NCI-H510A treated with DMSO at 0.1 percent for 48 hours (cell line): ENCODE results near the gene HEBP1.
"Not testable (repeated sequence)": the region's sequence is repeated elsewhere in the genome, so short reads cannot be mapped to it uniquely, and the experiment has no call there.

Experiments used
- DNase-seq: peaks from one replicate; lab custom pipeline; 2025; lab: John Stamatoyannopoulos, UW

Gene HEBP1, protein sequence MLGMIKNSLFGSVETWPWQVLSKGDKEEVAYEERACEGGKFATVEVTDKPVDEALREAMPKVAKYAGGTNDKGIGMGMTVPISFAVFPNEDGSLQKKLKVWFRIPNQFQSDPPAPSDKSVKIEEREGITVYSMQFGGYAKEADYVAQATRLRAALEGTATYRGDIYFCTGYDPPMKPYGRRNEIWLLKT

DNA sequence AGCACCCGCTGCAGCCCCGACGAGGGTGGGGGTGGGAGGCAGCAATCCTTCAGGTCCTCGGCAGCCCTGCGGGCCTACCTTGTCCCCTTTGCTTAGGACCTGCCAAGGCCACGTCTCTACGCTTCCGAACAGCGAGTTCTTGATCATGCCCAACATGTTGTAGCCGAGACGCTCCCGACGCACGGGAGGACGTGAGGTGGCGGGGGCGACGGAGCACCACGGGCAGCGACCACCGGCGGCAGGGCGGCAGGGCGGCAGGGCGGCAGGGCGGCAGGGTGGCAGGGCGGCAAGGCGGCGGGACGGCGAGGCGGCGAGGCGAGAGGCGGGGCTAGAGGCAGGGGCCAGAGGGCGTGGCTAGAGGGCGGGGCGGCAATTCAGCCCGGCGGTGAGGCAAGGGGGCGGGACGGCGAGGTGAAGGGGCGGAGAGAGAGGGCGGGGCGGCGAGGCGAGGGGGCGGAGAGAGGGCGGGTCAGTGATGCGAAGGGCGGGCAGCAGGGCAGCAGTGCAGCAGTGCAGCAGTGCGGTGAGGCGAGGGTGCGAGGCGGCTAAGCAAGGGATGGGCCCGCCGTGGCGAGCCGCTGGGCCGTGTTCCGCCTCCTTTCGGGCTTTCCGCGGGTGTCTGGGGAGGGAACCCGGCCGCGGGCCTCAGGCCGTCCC, at the start of gene HEBP1:
TSS of gene HEBP1 (minus strand) at position 307 of the 657 bp plus-strand sequence. CDS start at position 156, 151 bp downstream.
- peak; percentile 88 for DNase-seq

DNA sequence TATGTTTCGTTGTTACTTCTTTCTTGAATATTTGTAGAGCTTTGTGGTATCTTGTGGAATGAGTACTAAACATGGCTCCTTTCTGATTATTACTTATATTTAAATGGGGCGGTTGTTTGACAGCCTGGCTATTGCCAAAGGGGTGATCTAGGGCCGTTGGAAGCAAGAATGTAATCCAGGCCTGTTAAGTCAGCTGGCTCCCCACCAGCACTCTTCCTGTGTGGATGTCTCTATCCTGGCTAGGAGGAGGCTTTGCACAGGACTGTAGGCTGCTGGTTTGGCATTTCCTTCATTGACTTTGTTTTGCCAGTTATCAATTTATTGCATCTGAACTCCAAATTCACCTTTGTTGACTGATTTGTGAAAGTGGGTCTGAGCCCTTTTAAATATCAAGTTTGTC, 49.8 kb upstream of the HEBP1 start:
- DNase-seq = no peak

DNA sequence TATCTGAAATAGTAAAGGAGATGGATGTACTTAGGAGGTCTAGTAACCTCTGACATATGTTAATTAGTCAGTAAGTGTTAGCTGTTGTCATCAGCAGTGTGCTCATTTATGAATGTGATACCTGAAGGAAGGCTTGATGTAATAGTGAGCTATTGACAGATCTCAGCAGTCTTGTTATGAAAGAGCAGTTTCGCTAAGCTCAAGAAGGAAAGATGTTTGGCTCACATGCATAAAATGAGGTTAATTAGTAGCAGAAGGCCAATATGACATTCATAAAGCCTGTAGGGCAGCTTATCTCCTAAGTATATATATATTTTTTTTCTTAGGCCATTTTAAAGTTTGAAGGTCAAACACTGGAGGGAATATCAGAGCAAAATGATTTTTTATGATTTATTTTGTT, 46.9 kb upstream of the HEBP1 start:
- no peak for DNase-seq

DNA sequence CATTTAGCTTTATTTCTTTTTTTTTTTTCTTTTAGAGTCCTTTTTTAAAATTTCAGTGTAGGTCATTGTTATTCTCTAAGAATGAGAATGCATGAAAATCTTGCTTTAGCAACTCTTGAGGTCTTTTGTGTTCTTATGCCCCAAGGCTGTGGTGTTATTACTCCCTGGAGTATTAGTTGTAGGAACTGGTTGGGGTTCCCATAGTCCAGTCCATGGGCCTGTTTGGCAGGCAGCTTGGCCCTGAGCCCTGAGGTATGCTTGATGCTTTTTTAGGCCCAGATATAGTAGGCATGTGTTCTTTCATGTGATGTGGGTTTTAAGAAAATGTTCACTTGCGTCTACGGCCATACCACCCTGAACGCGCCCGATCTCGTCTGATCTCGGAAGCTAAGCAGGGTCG, 45.8 kb upstream of the HEBP1 start:
- no peak for DNase-seq

DNA sequence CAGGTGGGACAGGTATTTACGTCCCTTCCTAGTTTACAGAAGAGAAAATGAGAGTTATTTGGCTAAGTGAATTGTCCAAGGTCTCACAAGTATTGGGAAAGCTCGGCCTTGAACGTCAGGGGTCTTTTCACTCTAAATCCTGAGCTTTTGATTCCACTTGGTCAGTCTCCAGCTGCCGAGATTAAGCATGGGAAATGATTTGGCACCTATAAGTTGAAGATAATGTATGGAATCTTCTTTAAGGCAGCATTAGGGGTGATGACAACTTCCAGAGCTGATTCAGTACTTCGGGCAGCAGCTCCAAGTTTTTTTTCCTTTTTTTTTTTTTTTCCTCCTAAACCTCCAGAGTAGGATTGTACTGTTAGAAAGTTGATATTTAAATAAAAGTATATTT, 44.8 kb upstream of the HEBP1 start:
- no peak for DNase-seq

DNA sequence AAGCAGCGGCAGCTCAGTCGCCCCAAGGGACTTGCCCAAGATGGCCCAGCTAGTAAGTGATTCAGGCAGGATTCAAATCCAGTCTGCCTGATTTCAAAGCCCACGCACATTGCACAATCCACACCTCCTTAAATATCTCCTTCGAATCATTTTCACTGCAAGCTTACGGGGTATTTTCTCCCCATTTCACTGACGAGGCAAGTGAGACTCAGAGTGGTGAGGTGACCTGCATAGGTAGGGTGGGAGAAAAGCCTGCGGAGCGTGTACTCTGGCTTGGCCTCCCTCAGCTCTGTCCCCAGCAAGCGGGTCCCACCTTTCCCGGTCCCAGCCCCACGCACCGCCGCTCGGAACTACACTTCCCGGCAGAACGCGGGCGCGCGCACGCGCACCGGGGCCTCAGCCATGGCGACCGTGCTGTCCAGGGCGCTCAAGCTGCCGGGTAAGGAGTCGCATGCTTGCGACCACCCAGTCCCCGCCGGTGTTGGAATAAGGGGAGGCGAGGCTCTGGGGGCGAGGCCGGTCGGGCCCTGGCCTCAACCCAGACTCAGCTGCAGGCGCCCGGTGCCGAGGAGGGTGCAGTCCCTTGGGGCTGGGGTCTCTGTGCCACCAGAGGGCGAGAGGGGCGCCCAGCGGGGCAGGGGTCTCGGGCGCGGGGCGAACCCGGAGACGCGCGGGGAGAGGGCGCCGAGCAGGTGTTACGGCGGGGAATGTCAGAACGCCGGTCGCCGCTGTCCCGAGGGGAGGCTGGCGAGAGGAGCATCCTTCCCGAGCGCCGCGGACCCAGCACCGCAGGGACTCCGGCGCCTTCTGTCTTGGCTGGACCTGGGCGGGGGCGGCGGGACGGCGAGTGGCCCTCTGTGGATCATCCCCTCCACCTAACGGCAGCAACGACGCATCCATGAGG, 44.2 kb upstream of the HEBP1 start, which contains the start of gene FAM234B:
TSS of gene FAM234B (plus strand) at position 380 of the 904 bp plus-strand sequence. CDS start at position 403, 23 bp downstream.
- DNase-seq = peak; percentile 38

DNA sequence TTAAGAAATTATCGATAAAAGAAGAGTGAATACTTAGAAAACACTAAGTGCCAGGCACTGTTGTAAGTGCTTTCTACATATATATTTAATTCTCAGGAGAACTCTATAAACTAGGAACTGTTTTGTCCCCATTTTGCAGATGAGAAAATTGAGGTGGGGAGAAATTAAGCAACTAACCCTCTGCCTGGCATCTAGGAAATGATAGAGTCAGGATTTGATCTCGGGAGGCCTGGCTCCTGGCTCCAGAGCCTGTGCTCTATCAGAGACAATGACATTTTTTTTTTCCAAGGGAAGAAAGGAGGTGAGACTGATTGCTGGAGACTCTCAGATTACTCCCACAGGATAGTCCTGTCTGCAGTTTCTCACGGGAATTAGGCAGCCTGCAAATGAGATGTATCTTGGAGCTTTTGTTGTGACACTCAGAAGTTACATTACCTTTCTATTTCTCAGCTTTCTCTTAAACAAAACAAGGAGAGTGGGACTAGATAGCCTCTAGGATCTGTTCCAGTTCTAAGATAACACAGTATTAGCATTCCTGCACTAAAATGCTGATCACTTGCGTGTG, 42.7 kb upstream of the HEBP1 start:
- DNase-seq = no peak

DNA sequence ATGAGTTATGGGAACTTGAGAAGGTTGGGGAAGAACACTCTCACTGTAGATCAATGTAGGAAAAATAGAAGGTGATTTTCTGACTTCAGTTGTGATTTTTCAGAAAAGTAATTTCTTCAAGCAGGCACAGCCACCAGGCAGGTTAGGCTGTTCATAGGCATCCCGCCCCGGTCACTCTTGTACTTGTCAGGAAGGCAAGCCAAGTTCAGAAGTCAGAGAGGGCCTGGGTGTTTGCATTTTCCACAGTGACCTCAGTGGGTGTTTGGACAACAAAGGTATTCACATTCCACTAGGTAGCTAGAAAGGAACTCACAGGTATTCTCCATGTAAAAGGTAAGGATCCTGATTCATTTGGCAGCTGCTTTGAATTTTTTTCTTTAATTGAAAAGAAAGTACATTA, 41.2 kb upstream of the HEBP1 start:
- DNase-seq = no peak

DNA sequence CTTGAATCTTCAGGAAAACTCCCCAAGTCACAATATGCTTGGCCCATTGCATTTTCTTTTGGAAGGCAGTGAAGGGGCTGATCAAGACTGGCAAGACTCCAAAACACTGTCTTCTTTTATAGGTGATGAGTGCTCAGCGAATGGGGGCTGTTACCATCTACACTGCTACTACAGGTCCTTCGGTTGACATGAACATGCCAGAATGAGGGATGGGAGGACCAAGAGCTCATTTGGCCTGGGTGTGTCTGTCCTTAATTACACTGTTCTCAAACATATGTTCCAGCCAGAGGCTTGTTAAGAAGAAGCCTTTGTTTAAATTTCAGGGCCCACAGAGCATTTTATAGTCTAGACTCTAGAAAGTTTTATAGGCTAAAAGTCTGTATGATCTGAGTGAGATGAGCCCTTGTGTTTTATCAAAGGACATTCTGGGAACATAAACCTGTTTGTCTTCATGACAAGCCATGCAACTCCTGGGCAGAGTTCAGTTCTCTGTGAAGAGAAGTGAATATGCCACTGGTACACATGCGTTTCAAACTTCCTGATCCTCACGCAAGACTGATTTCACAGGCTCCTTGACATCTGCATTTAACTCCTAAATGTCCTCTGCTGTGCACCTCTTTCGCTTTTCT, 39.4 kb upstream of the HEBP1 start:
- no peak for DNase-seq

DNA sequence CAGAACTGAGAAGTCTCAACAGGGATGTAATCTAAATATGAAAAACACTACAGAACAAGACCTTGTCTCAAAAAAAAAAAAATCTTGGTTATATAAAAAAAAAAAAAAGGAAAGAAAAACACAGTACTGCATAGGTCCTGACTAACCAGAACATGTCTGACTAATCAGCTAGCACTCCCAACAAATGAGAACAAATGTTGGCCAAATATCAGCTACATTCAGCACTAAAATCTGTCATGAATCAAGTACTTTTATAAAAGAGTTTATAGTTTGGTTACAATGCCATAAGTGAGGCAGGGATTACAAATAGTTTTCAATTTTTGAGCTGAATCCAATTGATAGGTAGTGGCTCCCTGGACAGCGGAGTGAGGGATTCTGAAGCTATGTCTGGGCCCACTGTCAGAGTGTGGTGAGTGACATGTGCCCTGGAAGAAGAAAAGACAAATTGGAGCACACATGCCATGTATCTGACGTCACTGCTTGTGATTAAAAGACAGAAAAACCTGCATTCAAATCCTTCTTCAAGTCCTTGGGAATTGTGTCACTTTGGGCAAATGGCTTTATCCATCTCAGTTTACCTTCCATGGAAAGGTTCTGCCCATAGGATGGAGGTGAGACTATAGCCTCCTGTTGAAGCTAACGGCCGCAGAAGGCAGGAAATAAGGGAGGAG, 38.6 kb upstream of the HEBP1 start:
- no peak for DNase-seq

DNA sequence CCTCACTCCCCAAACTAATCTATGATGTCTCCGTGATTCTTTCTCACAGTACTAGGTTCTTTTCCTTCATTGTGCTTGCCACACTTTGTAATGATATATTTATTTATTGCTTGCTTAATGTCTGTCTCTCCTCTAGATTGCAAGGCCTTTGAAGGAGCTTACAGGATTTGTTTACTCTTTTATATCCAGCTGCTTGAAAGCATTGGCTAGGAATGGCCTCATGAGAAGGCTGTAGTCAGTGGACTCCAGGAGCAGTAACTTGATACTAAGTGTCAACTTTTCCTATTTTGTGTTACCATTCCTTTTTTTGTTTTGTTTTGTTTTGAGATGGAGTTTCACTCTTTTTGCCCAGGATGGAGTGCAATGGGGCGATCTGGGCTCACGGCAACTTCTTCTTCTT, 36.8 kb upstream of the HEBP1 start:
- DNase-seq = no peak

DNA sequence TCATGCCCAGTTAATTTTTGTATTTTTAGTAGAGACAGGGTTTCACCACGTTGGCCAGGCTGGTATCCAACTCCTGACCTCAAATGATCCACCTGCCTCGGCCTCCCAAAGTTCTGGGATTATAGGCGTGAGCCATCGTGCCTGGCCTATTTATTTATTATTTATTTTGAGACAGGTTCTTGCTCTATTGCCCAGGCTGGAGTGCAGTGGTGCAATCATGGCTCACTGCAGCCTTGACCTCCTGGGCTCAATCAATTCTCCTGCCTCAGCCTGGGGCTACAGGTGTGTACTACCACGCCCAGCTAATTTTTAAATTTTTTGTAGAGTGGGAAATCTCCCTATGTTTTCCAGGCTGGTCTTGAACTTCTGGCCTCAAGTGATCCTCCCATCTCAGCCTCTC, 35.3 kb upstream of the HEBP1 start:
- not testable (repeated sequence) for DNase-seq

DNA sequence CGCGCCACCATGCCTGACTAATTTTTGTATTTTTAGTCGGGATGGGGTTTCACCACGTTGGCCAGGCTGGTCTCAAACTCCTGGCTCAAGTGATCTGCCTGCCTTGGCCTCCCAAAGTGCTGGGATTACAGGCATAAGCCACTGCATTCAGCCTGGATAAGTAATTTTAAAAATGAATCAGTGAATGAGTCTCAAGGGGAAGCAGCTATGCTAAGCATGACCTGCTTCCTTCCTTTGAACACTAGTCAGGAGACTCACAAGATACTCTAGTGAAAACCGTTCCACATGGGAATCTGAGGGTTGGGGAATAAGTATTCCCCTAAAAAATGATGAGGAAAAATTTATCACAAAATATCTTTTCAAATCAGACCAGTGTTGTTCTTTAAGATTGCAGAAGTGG, 33.4 kb upstream of the HEBP1 start:
- DNase-seq = no peak

DNA sequence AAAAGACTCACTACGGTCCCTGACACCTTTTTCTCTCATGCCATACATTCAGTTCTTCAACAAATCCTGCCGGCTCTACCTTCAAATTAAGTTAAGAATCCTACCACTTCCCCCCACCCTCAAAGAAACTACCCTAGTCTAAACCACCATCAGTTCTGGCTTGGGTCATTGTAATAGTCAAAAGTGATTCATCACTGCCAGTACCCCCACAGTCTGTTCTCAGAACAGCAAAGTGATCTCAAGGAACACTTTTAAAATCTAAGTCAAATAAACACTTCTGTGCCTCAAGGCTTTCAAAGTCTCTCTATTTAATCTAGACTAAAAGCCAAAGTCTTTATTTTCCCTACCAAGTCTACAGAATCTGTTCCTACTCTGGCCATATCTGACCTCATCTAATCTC, 32.1 kb upstream of the HEBP1 start:
- DNase-seq = no peak

DNA sequence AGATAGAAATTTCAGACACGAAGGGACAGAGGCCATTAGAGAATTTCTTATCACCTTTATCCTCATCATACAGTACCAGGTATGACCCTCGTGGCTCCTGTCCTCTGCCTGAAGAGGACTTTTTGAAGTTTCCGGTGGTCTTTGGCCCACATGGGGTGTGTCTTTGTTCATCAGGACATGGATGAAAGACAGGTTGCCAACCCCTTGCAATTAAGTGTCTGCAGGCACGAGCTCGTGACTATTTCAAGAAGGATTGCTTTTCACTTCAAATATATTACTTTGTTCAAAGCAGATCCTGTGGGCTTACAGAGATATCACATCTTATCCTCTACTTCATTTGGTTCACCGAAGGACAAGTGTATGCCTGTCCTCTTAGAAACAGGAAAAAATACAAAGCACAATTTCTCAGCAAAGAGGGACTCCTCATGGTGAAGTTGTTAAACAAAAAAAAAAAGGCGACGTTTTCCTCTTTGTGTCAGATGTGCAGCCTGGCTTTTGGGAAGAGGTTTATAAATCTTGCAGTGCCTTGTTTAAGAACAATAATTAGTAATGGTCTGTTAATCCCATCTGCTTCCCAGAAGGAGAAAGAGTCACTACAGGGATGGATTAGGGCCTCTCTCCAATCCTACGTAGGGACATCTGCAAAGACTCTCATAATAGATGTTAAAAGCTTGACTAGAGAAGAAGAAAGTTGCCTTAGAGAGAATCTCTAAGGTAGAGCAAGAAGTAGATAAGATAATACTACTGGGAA, 30.7 kb upstream of the HEBP1 start:
- no peak for DNase-seq

DNA sequence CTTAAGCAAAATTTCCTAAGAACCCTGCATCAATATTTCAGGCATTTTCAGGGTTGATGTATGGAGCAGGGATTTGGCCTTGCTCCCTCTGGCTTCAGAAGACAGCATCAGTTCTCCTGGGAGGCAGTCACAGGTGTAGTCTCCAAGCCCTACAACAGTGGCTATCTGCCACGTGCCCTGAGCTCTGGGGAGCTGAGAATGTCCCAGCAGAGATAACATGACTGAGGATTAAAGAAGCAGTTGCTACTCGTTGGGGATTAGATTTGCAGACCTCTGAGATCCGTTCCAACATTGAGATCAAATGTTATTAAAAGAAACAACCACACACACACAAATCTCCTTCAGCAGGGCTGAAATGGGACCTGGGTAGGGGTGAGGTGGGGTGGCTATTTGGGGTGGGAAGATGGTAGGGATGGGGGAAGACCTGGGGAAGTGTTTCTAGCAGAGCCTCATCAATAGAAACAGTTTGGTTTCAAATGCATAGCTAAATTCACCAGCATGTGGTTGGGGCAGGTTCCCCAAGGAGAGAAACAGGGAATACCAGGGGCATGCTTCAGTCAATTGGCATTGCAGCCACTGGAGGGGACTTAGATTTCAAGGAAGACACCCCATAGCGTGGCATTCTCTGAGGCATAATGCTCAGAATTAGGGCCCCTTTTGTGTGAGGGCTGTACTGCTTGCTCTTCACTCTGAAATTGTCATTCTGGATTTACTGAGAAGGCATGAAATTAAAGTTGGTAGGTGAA, 28.9 kb upstream of the HEBP1 start:
- DNase-seq = no peak

DNA sequence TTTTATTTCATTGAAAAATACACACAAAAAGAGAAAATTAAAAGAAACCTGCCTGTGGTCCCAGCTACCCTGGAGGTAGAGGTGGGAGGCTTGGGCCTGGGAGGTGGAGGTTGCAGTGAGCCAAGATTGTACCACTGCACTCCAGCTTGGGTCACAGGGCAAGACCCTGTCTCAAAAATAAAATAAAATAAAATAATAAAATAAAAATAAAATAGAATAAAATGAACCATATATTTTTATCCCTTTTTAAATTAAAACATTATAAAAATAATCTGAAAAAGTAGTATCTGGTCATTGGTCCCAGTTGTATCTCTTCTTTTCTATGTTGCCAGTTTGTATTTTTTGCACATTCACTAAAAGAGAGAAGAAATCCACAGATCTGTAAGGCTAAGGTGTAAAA, 27.4 kb upstream of the HEBP1 start:
- no peak for DNase-seq

DNA sequence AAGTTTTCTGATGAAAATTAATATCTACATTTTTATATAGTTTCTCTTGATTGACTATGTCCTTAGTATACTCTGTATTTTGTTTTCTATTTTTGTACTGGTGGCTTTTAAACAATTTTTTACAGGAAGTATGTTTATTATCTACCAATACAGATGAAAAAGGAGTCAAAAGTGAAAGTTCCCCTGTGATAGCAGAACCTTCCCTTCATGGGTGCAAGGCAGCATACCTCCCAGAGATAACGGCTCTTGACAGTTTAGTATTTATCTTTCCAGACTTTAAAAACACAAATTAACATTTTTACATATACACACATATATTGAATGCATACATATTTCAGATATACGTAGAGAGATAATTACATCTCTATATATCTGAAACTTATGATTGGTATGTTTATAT, 27.0 kb upstream of the HEBP1 start:
- DNase-seq = no peak

DNA sequence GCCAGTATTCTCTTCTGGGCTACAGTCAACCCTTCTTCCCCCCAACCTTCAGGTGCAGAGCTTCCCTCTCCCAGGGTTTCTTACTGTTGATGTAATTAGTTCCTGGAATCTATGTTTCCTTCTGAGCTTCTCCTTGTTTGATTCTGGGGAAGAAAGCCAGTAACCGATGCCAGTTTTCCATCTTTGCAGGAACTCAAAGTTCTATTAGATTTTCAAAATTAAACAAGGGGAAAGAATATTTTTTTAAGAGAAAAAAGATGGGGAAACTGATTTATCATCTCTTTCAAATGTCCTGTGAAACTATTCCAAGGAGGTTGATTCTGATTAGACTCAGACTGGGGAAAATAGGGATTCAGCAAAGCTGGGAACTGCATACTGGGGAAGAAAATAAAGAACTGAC, 26.2 kb upstream of the HEBP1 start:
- no peak for DNase-seq

DNA sequence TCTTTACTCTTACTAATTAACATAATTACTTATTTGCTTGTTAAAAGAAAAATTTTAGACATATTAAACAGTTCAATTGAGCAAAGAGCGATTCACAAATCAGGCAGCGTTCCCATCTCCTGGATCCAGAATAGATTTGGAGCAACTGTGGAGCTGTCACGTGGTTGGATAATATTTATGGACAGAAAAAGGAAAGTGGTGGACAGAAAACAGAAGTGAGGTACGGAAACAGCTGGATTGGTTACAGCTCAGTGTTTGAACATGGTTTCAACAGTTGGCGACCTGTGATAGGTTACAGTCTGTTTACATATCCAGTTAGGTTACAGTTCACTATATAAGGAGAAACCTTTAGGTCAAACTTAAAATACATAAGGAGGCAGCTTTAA, 24.5 kb upstream of the HEBP1 start:
- no peak for DNase-seq
